GM23338 (cell line): ENCODE data around the gene CCDC57. TPM values are rescaled to one million over a fixed set of nuclear protein-coding genes. Genes with fewer than 3 reads are reported as not detected.

ENCODE experiments used
- ATAC-seq: fragments of 200-7000 bp; cut with Tn5 transposase; 3 replicates; pipeline ENCODE4 v1.9.1; 2020
- DNase-seq: peaks from one replicate; pipeline ENCODE4 v3.0.0-alpha.2; 2015; ENCODE audit warnings: low spot score
- H2AFZ ChIP-seq: fragments of 200-600 bp; sonication (generic); 2 replicates; pipeline ENCODE4 v1.8.0; 2016; ENCODE audit warnings: antibody characterized with exemption, mild to moderate bottlenecking, moderate library complexity
- H3F3A ChIP-seq: fragments of 200-600 bp; sonication (generic); replicated peaks from 2 replicates; pipeline ENCODE4 v1.8.0; 2017; ENCODE audit warnings: antibody characterized with exemption, mixed run types, low read depth
- H3K27ac ChIP-seq: fragments of 200-600 bp; sonication (generic); 2 replicates; pipeline ENCODE4 v1.6.1; 2016; ENCODE audit warnings: low read depth
- H3K27me3 ChIP-seq: fragments of 200-600 bp; sonication (generic); 2 replicates; pipeline ENCODE4 v1.8.0; 2016; ENCODE audit warnings: mild to moderate bottlenecking, mixed run types, moderate library complexity; ENCODE audit not compliant: insufficient read depth
- H3K36me3 ChIP-seq: fragments of 200-600 bp; sonication (generic); 2 replicates; pipeline ENCODE4 v1.8.0; 2016; ENCODE audit warnings: mild to moderate bottlenecking; ENCODE audit not compliant: insufficient read depth
- H3K4me1 ChIP-seq: fragments of 200-600 bp; sonication (generic); 2 replicates; pipeline ENCODE4 v1.8.0; 2016; ENCODE audit warnings: mild to moderate bottlenecking, moderate library complexity; ENCODE audit not compliant: insufficient read depth
- H3K4me2 ChIP-seq: fragments of 200-600 bp; sonication (generic); 2 replicates; pipeline ENCODE4 v1.7.1; 2017; ENCODE audit warnings: mixed run types
- H3K4me3 ChIP-seq: fragments of 200-600 bp; sonication (generic); 2 replicates; pipeline ENCODE4 v1.6.1; 2016; ENCODE audit warnings: mixed run types
- H3K79me2 ChIP-seq: fragments of 200-600 bp; sonication (generic); replicated peaks from 2 replicates; pipeline ENCODE4 v1.8.0; 2017; ENCODE audit warnings: mild to moderate bottlenecking; ENCODE audit not compliant: insufficient read depth
- H3K9me2 ChIP-seq: fragments of 200-600 bp; sonication (generic); 2 replicates; pipeline ENCODE4 v1.8.0; 2017; ENCODE audit not compliant: insufficient read depth
- H4K20me1 ChIP-seq: fragments of 200-600 bp; sonication (generic); replicated peaks from 2 replicates; pipeline ENCODE4 v1.8.0; 2017; ENCODE audit warnings: mild to moderate bottlenecking; ENCODE audit not compliant: insufficient read depth
- H3K27ac Mint-ChIP-seq: 2 replicates; pipeline ENCODE4 v1.8.0; 2020; ENCODE audit warnings: inconsistent platforms, mild to moderate bottlenecking, moderate library complexity, mixed read lengths
- H3K27me3 Mint-ChIP-seq: 3 replicates; pipeline ENCODE4 v1.8.0; 2022; ENCODE audit warnings: low read depth, mild to moderate bottlenecking, moderate library complexity, mixed read lengths, inconsistent platforms; ENCODE audit not compliant: insufficient read depth, poor library complexity
- H3K36me3 Mint-ChIP-seq: 3 replicates; pipeline ENCODE4 v1.8.0; 2021; ENCODE audit warnings: low read depth, mild to moderate bottlenecking, inconsistent platforms, moderate library complexity, mixed read lengths
- H3K4me1 Mint-ChIP-seq: 3 replicates; pipeline ENCODE4 v1.8.0; 2020; ENCODE audit warnings: mild to moderate bottlenecking, inconsistent platforms, mixed read lengths
- H3K4me3 Mint-ChIP-seq: 3 replicates; pipeline ENCODE4 v1.8.0; 2021; ENCODE audit warnings: moderate library complexity, mild to moderate bottlenecking, inconsistent platforms, mixed read lengths
- H3K9me3 Mint-ChIP-seq: 3 replicates; pipeline ENCODE4 v1.8.0; 2020; ENCODE audit warnings: moderate library complexity, mild to moderate bottlenecking, inconsistent platforms, mixed read lengths
- CREB1 ChIP-seq: fragments of 250-450 bp; sonication (Bioruptor Pico); IDR thresholded peaks from 2 replicates; pipeline ENCODE4 v1.5.0; 2020; ENCODE audit warnings: low read depth, mild to moderate bottlenecking, moderate library complexity
- EZH2 ChIP-seq: fragments of 200-600 bp; sonication (generic); IDR thresholded peaks from one replicate; pipeline ENCODE4 v1.8.0; 2017; ENCODE audit warnings: antibody characterized with exemption, mild to moderate bottlenecking, low read depth; ENCODE audit not compliant: unreplicated experiment
- EZH2phosphoT487 ChIP-seq: fragments of 200-600 bp; sonication (generic); IDR thresholded peaks from one replicate; pipeline ENCODE4 v1.8.1; 2018; ENCODE audit warnings: antibody characterized with exemption; ENCODE audit not compliant: unreplicated experiment
- JUNB ChIP-seq: IDR thresholded peaks from one replicate; pipeline ENCODE4 v1.6.1; 2016; ENCODE audit warnings: antibody characterized with exemption; ENCODE audit not compliant: unreplicated experiment
- NANOG ChIP-seq: IDR thresholded peaks from 2 replicates; pipeline ENCODE4 v1.6.1; 2016; ENCODE audit warnings: antibody characterized with exemption, borderline replicate concordance
- STAT1 ChIP-seq: IDR thresholded peaks from one replicate; pipeline ENCODE4 v1.6.1; 2016; ENCODE audit warnings: antibody characterized with exemption; ENCODE audit not compliant: unreplicated experiment
- ZNF331 ChIP-seq: fragments of 250-450 bp; sonication (Bioruptor Pico); IDR thresholded peaks from 2 replicates; pipeline ENCODE4 v1.5.0; 2020; ENCODE audit warnings: low read depth, mild to moderate bottlenecking, moderate library complexity
- ZNF462 ChIP-seq: fragments of 250-450 bp; sonication (Bioruptor Pico); IDR thresholded peaks from 2 replicates; pipeline ENCODE4 v1.5.0; 2020; ENCODE audit warnings: mild to moderate bottlenecking, moderate library complexity
- polyA plus RNA-seq: library from polyadenylated mRNA; unstranded; fragments of >200 nt; fragmentation: Nextera tagmentation; extraction: Ambion mirVana; gene quantifications from 2 replicates; pipeline ENCODE4 v1.2.1, GENCODE V29; 2016
- total RNA-seq: library from RNA; depleted of rRNA; stranded (reverse); fragments of >200 nt; shearing (Covaris generic); gene quantifications from 2 replicates; pipeline ENCODE4 v1.2.3, GENCODE V29; 2014

CCDC57 gene
- total and polyA plus RNA-seq, 2 experiments from 2014 or later: 7.0 to 16.3 TPM

- Histone ChIP-seq H3K4me1 (no peaks in the 10 kb centered on the region), H3K27ac (no peak overlapping the region), H2AFZ (no peak overlapping the region), H3K4me2 (no peak overlapping the region), H3K27me3 (0 out of 2 replicates have a peak, but pooled peaks cover 4% of the 10 kb centered on the region), H4K20me1 (no peaks in the 10 kb centered on the region; the same call in 1 of the 2 replicates), H3K4me3 (no peak overlapping the region), H3K79me2 (no peaks in the 10 kb centered on the region), H3F3A (no peaks in the 10 kb centered on the region), H3K36me3 (no peaks in the 10 kb centered on the region), H3K9me2 (no peaks in the 10 kb centered on the region)
- no peak overlapping the region for H3K27ac Mint-ChIP-seq
- H3K4me1 Mint-ChIP-seq: peaks cover 16% of the 10 kb centered on the region; the same call in 2 of the 3 replicates
- H3K36me3 Mint-ChIP-seq: no peaks in the 10 kb centered on the region; the same call in 2 of the 3 replicates
- TF ChIP-seq ZNF331 (no peak), STAT1 (no peak), EZH2 (no peak), NANOG (no peak), ZNF462 (CRISPR knock-in tag) (no peak), CREB1 (CRISPR knock-in tag) (no peak), EZH2phosphoT487 (no peak), JUNB (no peak)
- no peak overlapping the region for H3K4me3 Mint-ChIP-seq
- no peak for DNase-seq
- H3K27me3 Mint-ChIP-seq: peaks cover 26% of the 10 kb centered on the region
- peaks cover 2% of the 10 kb centered on the region; the same call in 2 of the 3 replicates for H3K9me3 Mint-ChIP-seq
- ATAC-seq: no peak
Observed at GRCh38 chr17:82112914-82113311, 99.7 kb downstream of the CCDC57 start.
